ENCODE measurements around the gene DTYMK.
"Not testable (repeated sequence)": the region's sequence is repeated elsewhere in the genome, so short reads cannot be mapped to it uniquely, and the experiment has no call there.

Gene DTYMK

DNA sequence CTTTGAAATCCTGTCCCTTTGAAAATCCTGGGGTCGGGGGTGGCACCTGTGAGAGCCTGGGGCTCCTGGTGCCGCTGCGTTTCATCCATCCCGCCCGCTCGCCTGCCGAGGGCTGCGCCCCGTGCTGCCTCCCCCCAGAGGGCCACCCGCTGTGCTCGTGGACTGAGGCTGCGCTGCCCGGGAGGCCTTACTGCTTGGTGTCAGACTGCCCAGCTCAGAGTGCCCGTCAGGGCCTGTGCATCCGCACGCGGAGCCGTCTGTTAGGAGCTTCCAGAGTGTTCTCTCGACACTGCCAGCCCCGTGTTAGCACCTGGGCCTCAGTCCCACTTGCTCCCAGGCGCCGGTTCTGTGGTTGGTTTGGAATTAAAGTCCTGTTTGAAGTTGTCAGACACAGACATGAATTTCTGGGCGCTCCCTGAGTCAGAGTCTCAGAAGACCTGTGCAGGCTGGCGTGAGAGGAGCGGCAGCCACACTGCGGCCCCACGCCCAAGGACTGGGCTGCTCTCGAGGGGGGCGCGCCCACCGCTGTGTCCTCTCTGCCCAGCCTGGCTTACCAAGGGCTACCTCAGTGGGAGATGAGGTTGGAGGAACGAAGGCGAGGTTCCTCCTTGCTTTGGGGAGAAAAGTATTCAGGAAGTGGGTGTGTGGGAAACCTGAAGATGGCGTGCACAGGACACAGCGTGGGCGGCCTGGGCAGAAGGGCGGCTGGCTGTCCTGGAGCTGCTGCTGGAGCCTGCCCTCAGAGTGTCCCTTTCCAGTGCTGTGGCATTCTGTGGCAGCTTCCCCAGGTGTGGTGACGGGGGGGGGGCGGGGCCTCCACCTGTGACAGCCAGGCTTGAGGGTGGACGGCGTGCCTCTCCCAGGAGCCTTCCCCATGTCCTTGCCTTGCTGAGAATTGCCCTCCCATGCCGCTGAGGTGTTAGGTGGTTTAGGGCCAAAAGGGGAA is 14.1 kb downstream of the DTYMK start:
- no peak for DNase-seq (ENCODE audit: low read depth in 2 of 2)

DNA sequence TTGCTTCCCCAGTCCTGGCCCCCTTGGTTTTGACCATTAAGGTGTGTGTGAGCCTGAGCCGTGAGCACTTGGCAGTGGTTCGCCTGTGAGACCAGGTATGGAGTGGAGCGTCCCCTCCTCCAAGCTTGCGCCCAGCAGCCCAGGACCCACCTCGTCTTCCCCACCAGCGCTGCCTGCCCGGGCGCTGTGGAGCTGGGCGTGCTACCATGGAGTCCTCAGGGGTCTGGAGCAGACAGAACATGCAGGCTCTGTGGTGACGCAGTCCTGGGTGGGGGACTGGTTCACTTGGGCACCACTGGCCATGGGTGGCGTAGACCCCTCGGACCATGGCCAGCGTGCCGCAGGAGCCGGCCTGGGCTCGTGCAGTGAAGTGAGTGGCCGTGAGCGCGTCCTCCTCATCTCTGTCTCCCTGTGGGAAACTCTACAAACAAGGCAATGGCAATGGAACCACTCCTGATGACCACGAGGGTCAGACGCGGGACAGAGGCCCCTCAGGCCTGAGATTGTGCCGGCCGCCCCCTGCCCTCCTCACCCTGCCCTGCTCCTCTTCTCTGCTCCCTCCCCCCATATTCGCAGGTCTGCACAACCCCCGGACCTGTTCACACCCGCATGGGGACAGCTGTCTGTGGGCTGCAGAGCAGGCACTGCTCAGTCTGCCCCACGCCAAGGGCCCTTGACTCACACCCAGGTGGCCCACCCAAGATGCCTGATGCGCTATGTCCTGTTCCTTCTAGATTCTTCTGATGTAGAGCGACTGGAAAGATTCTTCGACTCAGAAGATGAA is 15.0 kb downstream of the DTYMK start:
- no peak for DNase-seq (ENCODE audit: low read depth in 2 of 2)

DNA sequence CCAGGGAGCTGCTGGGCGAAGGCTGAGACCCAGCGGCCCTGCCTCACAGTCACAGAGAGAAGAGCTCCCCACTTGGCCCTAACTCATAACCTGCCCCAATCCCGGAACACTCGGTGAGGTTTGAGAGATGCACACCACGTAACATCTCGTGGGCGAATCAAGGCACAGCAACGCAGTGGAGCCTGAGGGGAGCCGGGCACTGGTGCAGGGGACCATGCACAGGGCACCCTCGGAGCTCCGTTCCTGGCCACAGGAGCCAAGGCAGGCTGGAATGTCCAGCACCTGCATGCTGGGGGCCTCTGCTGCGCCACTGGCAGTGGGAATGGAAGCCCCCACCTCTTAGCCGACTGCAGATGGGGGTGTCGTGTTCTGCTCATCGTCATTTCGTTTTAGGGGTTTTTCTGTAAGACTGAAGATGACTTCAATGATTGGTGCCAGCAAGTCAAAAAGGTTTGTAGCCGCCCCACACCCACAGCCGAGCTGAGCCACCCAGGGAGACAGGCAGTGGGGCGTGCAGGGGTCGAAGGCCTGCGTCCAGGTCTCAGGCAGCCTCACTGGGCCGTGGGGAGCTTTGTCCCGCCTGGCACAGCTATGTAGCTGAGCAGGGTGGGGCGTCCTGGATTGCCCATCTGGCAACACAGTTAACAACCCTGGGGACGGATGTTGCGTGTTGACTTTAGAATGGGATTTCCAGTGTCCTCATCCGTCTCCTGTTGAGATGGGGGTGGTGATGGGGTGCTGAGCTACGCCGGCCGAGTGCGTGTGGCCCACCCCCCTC is 16.1 kb downstream of the DTYMK start:
- no peak for DNase-seq (ENCODE audit: low read depth in 2 of 2)

DNA sequence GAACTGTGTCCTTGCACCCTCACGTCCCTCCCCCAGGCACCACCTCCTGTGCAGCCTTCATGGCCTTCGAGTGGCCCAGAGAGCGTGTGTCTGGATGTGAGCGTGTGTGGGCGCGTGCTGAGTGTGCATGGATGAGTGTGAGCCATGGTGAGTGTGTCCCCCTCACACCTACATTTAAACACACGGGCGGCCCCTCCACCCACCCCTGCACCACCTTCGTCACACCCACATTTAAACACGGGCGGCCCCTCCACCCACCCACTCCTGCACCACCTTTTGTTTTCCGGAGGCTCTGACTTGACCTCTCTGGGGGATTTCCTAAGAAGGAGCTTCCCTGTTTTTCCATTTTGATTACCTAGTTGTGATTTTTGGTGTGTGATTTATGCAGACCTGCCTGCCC is 17.8 kb downstream of the DTYMK start:
- no peak for DNase-seq (ENCODE audit: low read depth in 2 of 2)

DNA sequence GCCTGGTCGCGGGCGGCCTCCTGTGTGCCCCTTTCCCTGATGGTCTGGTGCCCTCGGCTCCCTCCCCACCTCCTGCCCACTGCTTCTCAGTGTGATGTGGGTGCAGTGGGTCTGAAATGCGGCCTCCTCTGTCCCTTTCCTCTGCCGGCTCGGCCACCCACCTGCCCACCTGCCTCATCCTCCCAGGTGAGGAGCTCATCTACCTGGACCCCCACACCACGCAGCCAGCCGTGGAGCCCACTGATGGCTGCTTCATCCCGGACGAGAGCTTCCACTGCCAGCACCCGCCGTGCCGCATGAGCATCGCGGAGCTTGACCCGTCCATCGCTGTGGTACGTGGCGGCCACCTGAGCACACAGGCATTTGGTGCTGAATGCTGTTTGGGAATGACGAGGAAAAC is 18.3 kb downstream of the DTYMK start:
- no peak for DNase-seq (ENCODE audit: low read depth in 2 of 2)

DNA sequence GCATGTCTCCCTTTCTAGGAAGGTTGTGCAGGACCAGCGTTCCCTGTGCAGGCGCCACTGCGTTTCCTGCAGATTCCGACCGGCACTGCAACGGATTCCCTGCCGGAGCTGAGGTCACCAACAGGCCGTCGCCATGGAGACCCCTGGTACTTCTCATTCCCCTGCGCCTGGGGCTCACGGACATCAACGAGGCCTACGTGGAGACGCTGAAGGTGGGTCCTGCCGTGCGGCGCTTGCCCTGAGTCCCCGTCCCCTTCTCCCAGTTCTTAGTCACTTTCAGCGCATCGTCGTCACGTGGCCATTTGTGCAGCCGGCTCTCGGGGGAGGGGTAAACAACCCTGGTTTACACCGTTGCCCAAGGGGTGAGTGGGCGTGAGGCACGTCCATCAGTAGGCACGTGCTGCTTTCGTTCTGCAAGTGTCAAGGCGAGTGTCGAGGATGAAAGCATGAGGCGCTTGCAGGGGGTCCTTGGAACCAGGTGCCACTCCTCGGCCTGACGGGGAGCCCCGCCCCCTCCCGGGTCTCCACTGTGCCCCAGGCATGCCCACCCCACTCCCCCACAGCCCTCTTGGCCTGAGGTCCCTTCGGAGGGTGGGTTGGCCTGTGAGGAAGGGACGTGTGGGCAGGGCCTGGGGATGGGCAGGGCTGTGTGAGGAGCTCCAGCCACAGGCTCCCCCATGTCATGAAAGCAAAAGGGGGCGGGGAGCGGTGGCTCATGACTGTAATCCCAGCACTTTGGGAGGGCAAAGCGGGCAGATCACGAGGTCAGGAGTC is 19.8 kb downstream of the DTYMK start:
- DNase-seq (ENCODE audit: low read depth in 2 of 2) = no peak

DNA sequence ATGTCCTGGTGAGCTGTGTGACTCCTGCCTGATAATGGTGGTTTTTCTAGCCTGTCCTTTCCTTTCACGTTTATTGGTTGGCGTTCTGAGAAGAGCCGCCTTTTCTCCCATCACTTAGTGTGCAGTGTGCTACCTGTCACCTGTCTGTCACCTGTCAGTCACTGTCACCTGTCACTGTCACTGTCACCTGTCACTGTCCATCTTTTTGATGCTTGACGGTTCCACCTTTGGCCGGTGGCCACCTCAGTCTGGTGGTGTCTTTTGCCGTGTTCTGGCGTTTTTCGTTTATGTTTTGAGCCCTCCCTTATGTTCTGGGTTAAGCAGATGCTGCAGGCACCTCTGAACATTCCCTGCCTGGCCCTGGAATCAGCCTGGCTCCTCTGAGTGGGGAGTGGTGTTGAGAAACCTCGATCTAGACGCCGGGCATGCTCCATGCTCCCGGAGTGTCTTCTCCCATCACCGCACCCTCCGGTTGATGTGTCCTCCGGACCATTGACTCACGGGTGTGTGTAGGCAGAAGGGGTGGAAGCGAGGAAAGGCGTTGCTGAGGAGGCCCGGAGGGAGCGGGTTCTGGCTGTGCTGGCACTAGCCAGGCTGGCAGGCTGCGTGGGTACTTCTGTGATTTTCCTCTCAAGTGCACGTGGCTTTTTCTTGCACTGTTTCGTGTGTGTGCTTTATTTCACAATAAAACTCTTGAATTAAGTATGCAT is 20.7 kb downstream of the DTYMK start:
- DNase-seq (ENCODE audit: low read depth in 2 of 2) = no peak

DNA sequence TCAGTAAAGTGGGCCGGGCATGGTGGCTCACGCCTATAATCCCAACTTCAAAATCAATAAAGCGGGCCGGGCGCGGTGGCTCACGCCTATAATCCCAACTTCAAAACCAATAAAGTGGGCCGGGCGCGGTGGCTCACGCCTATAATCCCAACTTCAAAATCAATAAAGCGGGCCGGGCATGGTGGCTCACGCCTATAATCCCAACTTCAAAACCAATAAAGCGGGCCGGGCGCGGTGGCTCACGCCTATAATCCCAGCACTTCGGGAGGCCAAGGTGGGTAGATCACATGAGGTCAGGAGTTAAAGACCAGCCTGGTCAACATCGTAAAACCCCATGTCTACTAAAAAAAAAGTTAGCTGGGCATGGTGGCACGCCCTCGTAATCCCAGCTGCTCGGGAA is 23.9 kb downstream of the DTYMK start:
- not testable (repeated sequence) for DNase-seq (ENCODE audit: low read depth in 2 of 2)

DNA sequence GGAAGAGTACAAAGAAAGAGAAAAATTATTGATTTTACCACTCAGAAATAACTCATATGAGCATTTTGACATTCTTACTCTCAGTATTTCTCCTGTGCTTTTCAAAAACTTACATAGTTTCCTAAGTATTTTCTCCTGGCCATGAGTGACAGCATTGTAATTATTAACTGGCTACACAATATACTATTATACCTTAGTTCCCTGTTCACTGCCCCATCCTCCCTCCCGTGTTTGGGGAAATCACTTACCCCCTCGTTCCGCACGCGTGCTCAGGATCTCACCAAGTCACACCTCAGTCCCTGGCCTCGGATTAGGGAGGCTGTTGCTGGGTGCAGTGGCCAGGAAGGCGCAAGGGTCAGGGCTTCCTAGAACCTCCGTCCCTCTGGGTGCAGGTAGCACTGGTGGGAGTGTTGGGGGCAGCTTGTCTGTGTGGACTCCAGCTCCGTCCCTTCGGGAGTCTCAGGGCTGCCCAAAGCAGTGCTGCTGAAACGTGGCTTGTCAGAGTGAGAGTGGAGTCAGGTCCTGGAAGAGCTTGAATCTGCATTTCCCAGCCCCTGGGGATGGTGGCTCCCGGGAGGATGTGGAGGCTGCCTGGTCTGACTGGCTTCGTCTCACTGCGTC is 25.9 kb downstream of the DTYMK start:
- no peak for DNase-seq (ENCODE audit: low read depth in 2 of 2)

DNA sequence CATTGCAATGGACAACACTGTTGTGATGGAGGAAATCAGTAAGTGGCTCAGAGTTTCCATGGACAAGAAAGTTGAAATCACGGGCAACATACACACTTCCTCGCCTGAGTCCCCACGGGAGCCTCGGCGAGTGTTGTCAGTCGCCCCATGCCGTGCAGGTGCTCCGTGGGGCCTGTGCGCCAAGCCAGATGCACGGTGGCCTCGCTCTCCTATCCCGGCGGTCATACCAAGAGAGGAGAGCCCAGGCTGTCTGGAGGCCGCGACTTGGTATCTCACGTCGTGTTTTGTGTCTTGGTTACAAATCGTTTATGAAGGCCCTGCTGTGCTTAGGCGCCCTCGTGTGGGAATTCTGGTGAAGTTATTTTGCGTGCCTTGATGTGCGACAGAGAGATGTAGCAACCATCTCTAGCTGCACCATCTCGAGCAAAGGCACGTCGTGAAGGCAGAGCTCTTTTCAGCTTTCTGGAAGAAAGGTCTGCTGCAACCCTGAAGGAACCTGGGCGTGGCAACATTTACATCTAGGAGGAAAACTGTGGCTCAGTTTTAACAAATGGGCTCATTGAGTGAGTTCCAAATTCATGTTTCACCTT is 27.4 kb downstream of the DTYMK start:
- peak in 1 of 2 donors; percentile 20 for DNase-seq (ENCODE audit: low read depth in 2 of 2)

DNA sequence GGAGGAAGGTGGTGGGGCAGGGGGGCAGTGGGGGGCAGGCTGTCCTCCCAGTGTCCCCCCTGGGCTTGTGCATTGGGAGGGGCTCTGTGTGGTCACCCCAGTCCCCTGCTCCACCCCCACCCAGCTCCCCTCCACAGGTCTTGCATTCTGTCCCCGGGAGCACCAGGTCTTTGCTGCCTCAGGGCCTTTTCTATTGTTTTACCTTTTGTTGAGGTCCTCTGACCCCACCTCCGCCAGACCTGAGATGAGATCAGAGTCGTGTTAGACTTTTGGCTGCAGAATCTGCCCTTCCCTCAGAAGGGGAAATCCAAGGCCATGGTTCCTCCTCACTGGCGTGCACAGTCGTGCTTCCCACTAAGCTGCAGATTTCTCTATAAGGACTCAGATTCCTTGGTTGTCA is 28.3 kb downstream of the DTYMK start:
- DNase-seq (ENCODE audit: low read depth in 2 of 2) = no peak

DNA sequence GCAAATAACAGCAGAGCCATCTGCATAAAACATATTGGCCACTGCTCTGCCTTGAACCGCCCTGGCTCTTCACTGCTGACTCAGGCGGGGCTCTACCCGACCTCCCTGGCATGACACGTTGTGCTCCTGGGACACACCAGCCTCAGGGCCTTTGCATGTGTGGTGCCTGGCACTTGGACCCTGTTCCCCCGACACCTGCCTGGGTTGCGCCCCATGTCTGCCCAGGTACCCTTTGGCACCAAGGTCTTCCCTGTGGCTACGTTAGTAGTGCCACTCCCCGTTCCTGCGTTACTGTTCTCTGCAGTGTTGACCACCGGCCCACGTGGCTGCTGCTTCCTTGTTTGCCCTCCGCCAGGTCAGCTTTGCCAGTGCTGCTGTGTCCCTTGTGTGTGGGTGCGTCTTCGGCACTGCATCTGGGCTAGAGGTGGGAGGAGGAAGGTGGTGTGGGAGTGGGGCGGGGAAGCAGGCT is 28.8 kb downstream of the DTYMK start:
- DNase-seq (ENCODE audit: low read depth in 2 of 2) = no peak

DNA sequence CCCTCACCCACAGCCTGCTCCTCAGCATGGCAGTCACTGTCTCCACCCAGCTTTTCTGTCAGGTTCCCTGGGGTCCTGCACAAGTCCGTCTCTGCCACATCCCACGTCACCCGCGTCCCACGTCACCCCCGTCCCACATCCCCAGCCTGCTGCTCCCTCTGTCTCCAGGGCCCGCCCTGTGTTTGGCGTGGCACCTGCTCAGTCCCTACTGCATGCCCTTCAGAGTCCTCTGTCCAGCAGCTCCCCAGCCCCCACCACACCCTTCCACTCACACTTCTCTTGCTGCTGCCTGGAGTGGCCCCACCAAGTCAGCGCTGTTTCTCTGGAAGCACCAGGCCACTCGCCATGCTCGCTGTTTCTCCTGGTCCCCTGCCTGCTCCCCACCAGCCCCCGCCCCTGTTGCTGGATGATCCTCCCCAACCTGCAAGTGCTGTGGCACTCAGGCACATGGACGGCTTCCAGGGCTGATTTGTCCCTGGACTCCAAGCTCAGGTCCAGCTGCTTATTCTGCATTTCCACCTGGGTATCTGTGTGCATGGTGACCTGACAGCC is 30.3 kb downstream of the DTYMK start:
- no peak for DNase-seq (ENCODE audit: low read depth in 2 of 2)

DNA sequence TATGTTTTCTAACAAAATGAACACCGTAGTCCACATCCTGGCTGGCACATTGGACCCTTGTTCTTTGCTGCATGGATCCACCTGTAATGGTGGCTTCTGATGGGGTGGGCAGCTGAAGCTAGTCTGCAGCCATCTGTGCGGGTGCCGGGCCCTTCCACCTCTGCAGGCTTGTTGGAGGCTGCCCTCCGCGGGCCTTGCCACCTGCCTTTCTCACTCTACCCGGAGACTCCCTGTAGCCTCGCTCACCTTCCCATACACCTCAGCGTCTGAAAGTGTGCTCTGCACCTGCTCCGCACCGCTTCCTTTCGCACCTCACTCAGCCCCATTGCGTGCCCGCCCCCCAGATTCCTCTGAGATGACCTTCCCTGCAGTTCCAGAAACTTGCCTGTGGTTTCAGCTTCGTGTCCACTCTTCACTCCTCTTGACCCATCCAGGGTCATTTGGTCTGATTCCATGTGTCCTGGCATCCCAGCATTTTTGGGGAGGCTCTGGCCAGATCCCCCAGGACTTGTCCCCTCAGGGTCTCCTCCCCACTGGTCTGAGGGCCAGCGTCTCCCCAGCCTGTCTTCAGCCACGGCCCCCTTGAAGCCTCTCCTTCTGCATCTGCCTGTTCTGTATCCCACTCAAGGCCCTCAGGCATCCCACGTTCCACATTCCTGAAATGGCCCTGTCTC is 31.0 kb downstream of the DTYMK start:
- DNase-seq (ENCODE audit: low read depth in 2 of 2) = no peak

DNA sequence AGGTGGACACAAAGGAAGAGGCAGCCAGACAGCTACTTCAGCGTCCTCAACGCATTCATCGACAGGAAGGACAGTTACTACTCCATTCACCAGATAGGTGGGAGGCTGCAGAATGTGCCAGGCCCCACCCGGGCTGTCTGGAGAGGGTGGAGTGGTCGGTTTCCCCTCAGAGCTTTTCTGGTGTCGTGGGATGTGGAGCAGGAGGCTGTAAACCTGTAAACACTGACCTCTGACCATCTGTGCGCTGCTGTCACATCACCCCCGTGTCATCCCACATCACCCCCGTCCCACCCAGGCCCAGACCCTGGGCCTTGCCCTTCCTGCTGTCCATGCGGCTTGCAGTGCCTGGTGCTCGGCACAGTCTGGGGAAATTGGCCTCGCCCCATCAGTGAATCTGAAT is 32.1 kb downstream of the DTYMK start:
- no peak for DNase-seq (ENCODE audit: low read depth in 2 of 2)

DNA sequence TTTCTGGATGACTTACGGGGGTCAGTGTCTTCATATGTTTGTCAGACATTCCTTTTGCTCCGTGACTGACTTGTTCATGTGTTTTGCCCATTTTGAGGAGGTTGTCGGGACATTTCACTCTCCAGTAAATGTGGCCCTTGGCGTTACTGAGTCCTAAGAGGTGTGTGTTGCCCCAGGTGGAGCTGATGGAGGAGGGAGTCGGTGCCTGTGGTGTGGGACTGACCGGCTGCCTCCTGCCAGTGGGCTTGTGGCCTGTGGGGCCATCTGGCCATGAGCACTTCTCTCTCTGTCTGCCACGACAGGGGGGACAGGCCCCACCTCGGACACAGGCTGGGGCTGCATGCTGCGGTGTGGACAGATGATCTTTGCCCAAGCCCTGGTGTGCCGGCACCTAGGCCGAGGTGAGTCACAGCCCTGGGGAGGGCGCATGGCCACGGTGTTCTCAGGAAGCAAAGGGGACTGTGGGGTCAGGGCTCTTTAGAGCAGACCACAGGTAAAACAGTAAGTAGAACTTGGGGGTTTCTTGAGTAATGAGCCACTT is 33.3 kb downstream of the DTYMK start:
- DNase-seq (ENCODE audit: low read depth in 2 of 2) = no peak

DNA sequence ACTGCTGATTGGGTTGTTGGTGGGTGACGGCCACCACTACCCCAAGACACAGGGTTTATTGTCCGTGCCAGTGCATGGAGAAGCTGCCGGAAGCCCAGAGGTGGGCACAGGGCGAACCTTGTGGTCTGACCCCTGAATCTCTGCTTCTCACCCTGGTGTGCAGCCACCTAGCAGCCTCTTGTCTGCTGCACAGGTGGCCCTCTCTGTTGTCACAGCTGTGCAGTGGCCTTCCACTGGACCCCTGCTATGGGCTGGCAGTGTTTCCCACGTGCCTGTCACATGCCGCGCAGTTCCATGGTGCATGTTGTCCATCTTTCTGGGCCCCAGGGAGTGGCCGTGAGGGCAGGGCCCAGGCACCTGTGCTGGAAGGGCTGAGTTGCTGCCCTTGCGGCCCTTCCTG is 33.9 kb downstream of the DTYMK start:
- no peak for DNase-seq (ENCODE audit: low read depth in 2 of 2)

DNA sequence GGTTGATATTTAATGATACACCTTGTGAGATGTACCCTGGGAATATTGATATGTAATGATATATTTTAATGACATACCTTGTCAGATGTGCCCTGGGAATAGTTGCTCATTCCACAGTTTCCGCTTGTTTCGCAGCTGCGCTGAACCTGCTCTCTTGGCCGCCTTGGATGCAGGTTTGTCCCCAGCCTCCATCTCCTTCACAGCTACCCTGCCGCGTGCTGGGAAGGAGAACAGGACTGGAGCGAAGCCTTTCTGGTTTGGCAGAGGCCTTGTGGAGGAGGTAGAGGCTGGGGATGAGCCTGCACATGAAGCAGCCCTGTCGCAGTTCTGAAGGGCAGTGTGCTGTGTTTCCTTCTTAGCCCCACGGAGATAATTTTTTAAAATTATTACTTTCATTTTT is 34.5 kb downstream of the DTYMK start:
- no peak for DNase-seq (ENCODE audit: low read depth in 2 of 2)

DNA sequence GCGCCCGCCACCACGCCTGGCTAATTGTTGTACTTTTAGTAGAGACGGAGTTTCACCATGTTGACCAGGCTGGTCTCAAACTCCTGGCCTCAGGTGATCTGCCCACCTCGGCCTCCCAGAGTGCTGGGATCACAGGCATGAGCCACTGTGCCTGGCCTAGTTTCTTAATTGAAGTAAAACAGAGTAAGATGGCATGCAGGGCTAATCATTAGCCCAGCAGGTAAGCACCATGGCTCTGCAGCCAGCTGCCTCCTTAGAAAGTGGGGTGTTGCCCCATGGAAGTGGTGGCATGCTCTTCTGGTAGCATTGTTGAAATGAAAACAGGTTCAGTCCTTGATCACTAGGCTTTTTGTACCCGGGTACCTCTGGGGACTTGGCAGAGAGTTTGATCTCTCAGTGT is 36.7 kb downstream of the DTYMK start:
- no peak for DNase-seq (ENCODE audit: low read depth in 2 of 2)
